B cell (primary cell): ENCODE results near the gene CCDC8. TPM values are rescaled to one million over a fixed set of nuclear protein-coding genes. Genes with fewer than 3 reads are reported as not detected.

ENCODE experiments used
- ATAC-seq: fragments of 200-7000 bp; cut with Tn5 transposase; one replicate; pipeline ENCODE4 v1.10.0; 2021; ENCODE audit warnings: low read depth, mild to moderate bottlenecking, moderate number of reproducible peaks, moderate library complexity
- CTCF ChIA-PET: fragments of 350-600 bp; sonication (Branson Sonifier 250); formaldehyde crosslinking; loops from one replicate; lab custom pipeline; 2021; ENCODE audit warnings: antibody characterized with exemption, inconsistent platforms; lab: Charles Lee
- POLR2A ChIA-PET: fragments of 350-600 bp; sonication (Branson Sonifier 250); formaldehyde crosslinking; loops from one replicate; lab custom pipeline; 2021; ENCODE audit warnings: antibody characterized with exemption; lab: Charles Lee
- DNase-seq: peaks from one replicate; pipeline ENCODE4 v3.0.0; 2013
- H2AFZ ChIP-seq: 2 replicates; pipeline ENCODE4 v1.6.1; 2012; ENCODE audit warnings: mild to moderate bottlenecking, low read depth, low read length; ENCODE audit not compliant: insufficient read depth, poor library complexity, severe bottlenecking
- H3K27ac ChIP-seq, 2 donors: 1 replicate in 1 of 2; 2 replicates in 1 of 2; pipeline ENCODE4 v1.5.1; 2012 to 2013; ENCODE audit warnings: low read length in 2 of 2, mild to moderate bottlenecking in 2 of 2, moderate library complexity in 1 of 2
- H3K27me3 ChIP-seq, 4 experiments: fragments of 200-600 bp in 1 of 4; sonication (generic) in 1 of 4; replicated peaks in 1 of 4; 1 replicate in 2 of 4; 2 replicates in 2 of 4; pipeline versions ENCODE4 v1.6.1 to v1.7.0; 2013 to 2016; ENCODE audit warnings: low read length in 3 of 4, mild to moderate bottlenecking in 2 of 4, mixed read lengths in 1 of 4, moderate library complexity in 1 of 4; ENCODE audit not compliant: insufficient read depth in 4 of 4, control insufficient read depth in 3 of 4; ENCODE audit errors: control extremely low read depth in 1 of 4
- H3K36me3 ChIP-seq, 2 experiments: replicated peaks in 1 of 2; 1 replicate in 1 of 2; 2 replicates in 1 of 2; pipeline versions ENCODE4 v1.6.1 to v1.7.1; 2013; ENCODE audit warnings: low read length in 1 of 2; ENCODE audit not compliant: insufficient read depth in 2 of 2, control insufficient read depth in 1 of 2; ENCODE audit errors: control extremely low read depth in 1 of 2, extremely low read depth in 1 of 2
- H3K4me1 ChIP-seq, 2 donors: fragments of 200-600 bp in 1 of 2; sonication (generic) in 1 of 2; 1 replicate in 1 of 2; 2 replicates in 1 of 2; pipeline versions ENCODE4 v1.5.1 to v1.6.1; 2013 to 2017; ENCODE audit warnings: low read length in 2 of 2; ENCODE audit not compliant: control insufficient read depth in 2 of 2, insufficient read depth in 2 of 2
- H3K4me2 ChIP-seq: replicated peaks from 2 replicates; pipeline ENCODE3; 2012; ENCODE audit warnings: mild to moderate bottlenecking, low read depth, low read length; ENCODE audit not compliant: poor library complexity, severe bottlenecking
- H3K4me3 ChIP-seq, 5 experiments: fragments of 200-600 bp in 1 of 5; sonication (generic) in 1 of 5; 1 replicate in 3 of 5; 2 replicates in 2 of 5; pipeline versions ENCODE4 v1.5.1 to v1.7.0; 2011 to 2016; ENCODE audit warnings: low read length in 4 of 5, mild to moderate bottlenecking in 4 of 5, low read depth in 2 of 5, control low read depth in 1 of 5, moderate library complexity in 1 of 5; ENCODE audit not compliant: insufficient read depth in 1 of 5; ENCODE audit errors: control extremely low read depth in 1 of 5, extremely low read depth in 1 of 5
- H3K79me2 ChIP-seq: fragments of 200-600 bp; sonication (generic); one replicate; pipeline ENCODE4 v1.6.0; 2016; ENCODE audit warnings: low read length; ENCODE audit not compliant: control insufficient read depth, insufficient read depth
- H3K9ac ChIP-seq: fragments of 200-600 bp; sonication (generic); 2 replicates; pipeline ENCODE4 v1.6.1; 2017; ENCODE audit warnings: mild to moderate bottlenecking, low read length, moderate library complexity
- H3K9me3 ChIP-seq, 3 donors: one replicate each; pipeline versions ENCODE4 v1.6.1 to v1.7.1; 2013; ENCODE audit warnings: low read length in 2 of 3; ENCODE audit not compliant: control insufficient read depth in 2 of 3, insufficient read depth in 1 of 3; ENCODE audit errors: control extremely low read depth in 1 of 3
- H4K20me1 ChIP-seq: 2 replicates; pipeline ENCODE4 v1.6.0; 2012; ENCODE audit warnings: mild to moderate bottlenecking, low read length; ENCODE audit not compliant: insufficient read depth, control insufficient read depth, poor library complexity, severe bottlenecking
- H3K27ac Mint-ChIP-seq: one replicate; pipeline ENCODE4 v1.8.0; 2021; ENCODE audit warnings: mixed read lengths
- H3K27me3 Mint-ChIP-seq: one replicate; pipeline ENCODE4 v1.8.0; 2021; ENCODE audit warnings: mixed read lengths
- H3K4me1 Mint-ChIP-seq: one replicate; pipeline ENCODE4 v1.8.0; 2021; ENCODE audit warnings: mixed read lengths
- H3K4me3 Mint-ChIP-seq: one replicate; pipeline ENCODE4 v1.8.0; 2021; ENCODE audit warnings: mixed read lengths
- H3K9me3 Mint-ChIP-seq: one replicate; pipeline ENCODE4 v1.8.0; 2022; ENCODE audit warnings: mixed read lengths; ENCODE audit not compliant: insufficient read depth
- EZH2 ChIP-seq: IDR thresholded peaks from 2 replicates; pipeline ENCODE4 v1.6.1; 2012; ENCODE audit warnings: borderline replicate concordance, low read depth, mild to moderate bottlenecking, moderate library complexity, low read length; ENCODE audit not compliant: insufficient read depth, poor library complexity, severe bottlenecking
- WGBS: methylation state at CpG from one replicate; pipeline ENCODE4 v1.1.5; 2013; ENCODE audit warnings: missing lambda C conversion rate; ENCODE audit not compliant: insufficient coverage; 5-methylcytosine and 5-hydroxymethylcytosine counted together
- intact Hi-C: fragments of 100-400 bp; cut with micrococcal nuclease; formaldehyde crosslinking; loops from one replicate; pipeline ENCODE4 v1.10.0; 2022
- polyA plus RNA-seq: library from polyadenylated mRNA; depleted of rRNA; stranded (reverse); fragments of >200 nt; gene quantifications from 2 replicates; pipeline ENCODE4 v1.2.3, GENCODE V29; 2012
- total RNA-seq, 2 donors: library from RNA; stranded (reverse); fragments of 120-200 nt in 1 of 2; gene quantifications; 1 replicate in 1 of 2; 2 replicates in 1 of 2; pipeline versions ENCODE4 v1.2.3 to v1.2.4, GENCODE V29; 2013 to 2022
- TF ChIP-seq, protein P1 (sequence below): fragments of 200-600 bp; IDR thresholded peaks from one replicate; pipeline ENCODE4 v1.8.0; 2022; ENCODE audit warnings: antibody characterized with exemption, mild to moderate bottlenecking

CCDC8 gene
- total and polyA plus RNA-seq, 2 donors (not counting 1 experiment from before 2014, with no cell fraction given) = not detected

DNA sequence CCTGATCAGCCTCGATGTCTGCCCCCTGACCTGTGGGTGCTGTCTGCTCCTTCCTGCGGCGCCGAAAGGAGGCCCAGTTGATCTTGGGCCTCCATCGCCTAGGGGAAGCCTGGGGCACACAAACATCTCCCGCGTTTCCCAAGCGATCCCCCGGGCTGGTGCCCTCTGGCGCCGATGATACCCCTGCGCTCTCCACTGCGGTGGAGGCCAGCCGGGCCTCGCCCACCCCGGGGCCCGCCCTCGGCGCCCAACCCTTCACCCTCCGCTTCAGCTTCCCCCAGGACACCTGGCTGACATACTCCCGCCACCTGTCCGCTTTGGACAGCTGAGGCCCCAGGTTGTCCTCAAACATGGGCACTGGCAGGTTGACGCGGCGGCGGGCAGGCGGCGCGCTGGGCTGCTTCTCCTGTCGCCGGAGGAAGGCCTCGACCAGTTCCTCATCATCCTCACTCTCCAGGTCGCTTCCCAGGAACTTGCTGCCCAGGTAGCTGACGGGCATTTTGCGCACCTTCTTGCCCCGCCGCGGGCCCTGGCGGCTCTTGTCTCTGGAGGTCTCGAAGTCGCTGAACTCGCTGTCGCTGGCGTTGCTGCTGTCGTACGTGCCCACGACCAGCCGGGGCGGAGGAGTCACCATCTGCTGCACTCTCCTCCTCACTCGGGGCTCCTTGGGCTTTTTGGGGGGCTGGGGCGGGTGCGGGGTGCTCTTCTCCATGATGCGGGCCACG lies 1.3 kb downstream of the CCDC8 start:
- peaks cover 3% of the 10 kb centered on the region for H3K4me1 Mint-ChIP-seq
- no peak overlapping the region for H3K27ac ChIP-seq
- ATAC-seq (no peak), DNase-seq (no peak)
- no peak overlapping the region for H3K4me3 Mint-ChIP-seq
- no peak overlapping the region for H3K4me3 ChIP-seq
- H3K9ac ChIP-seq = no peak overlapping the region
- H3K4me1 ChIP-seq = peaks cover 7 to 10% of the 10 kb centered on the region in 2 donors
- intact Hi-C loops = no loop called here
- no peak overlapping the region for H3K4me2 ChIP-seq
- TF ChIP-seq, protein P1, sequence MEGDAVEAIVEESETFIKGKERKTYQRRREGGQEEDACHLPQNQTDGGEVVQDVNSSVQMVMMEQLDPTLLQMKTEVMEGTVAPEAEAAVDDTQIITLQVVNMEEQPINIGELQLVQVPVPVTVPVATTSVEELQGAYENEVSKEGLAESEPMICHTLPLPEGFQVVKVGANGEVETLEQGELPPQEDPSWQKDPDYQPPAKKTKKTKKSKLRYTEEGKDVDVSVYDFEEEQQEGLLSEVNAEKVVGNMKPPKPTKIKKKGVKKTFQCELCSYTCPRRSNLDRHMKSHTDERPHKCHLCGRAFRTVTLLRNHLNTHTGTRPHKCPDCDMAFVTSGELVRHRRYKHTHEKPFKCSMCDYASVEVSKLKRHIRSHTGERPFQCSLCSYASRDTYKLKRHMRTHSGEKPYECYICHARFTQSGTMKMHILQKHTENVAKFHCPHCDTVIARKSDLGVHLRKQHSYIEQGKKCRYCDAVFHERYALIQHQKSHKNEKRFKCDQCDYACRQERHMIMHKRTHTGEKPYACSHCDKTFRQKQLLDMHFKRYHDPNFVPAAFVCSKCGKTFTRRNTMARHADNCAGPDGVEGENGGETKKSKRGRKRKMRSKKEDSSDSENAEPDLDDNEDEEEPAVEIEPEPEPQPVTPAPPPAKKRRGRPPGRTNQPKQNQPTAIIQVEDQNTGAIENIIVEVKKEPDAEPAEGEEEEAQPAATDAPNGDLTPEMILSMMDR = no peak
- no peak for TF ChIP-seq EZH2
- peaks cover 0 to 80% (median 24%) of the 10 kb centered on the region in 4 experiments for H3K27me3 ChIP-seq
- no peak overlapping the region for H3K27ac Mint-ChIP-seq
- peaks cover 54% of the 10 kb centered on the region for H3K27me3 Mint-ChIP-seq
- CTCF ChIA-PET = interaction anchor here (1.0 kb wide), 1 partner anchor 10 kb away, joined by 3 read pairs; no protein-coding TSS in a partner anchor
- no peaks in the 10 kb centered on the region for H3K9me3 Mint-ChIP-seq
- H4K20me1 ChIP-seq = no peaks in the 10 kb centered on the region
- peaks cover 0 to 21% (median 0%) of the 10 kb centered on the region in 3 donors for H3K9me3 ChIP-seq
- no peak overlapping the region for H2AFZ ChIP-seq
- POLR2A ChIA-PET = no interaction called here
- no peaks in the 10 kb centered on the region for H3K36me3 ChIP-seq
- 59% methylated on average over 54 of the region's 54 CpGs for WGBS
- no peaks in the 10 kb centered on the region for H3K79me2 ChIP-seq
